ENCODE measurements around the gene PGAM2. TPM values are rescaled to one million over a fixed set of nuclear protein-coding genes. Genes with fewer than 3 reads are reported as not detected.

The PGAM2 gene
- total RNA-seq, 1 donor from 2014 or later = 0.51 TPM

- peak; percentile 99 for DNase-seq
Measured at GRCh38 chr7:44082541-44083207, 17.3 kb upstream of the PGAM2 start.

DNA sequence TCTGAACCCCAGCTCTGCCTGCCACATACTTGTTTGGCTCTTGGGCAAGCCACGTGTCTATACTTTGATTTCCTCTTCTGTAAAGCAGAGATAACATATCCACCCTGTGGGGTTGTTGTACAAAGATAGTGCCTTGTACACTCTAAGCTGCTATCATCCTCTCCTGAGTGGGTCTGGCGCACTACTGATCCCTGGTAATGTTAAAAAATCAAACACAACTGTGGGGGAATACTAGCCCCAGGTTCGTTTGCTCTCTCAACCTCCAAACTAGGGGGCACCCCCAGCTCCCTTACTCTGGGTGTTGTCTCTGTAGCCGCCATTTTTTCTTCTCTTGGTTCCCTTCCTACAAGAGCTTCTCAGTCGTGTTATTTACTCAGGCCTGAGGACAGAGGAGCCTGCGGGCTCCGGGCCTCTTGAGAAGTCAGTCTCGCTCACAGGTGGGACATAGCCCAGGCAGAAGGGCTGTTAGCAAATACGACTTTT, 15.9 kb upstream of the PGAM2 start:
- DNase-seq = no peak

DNA sequence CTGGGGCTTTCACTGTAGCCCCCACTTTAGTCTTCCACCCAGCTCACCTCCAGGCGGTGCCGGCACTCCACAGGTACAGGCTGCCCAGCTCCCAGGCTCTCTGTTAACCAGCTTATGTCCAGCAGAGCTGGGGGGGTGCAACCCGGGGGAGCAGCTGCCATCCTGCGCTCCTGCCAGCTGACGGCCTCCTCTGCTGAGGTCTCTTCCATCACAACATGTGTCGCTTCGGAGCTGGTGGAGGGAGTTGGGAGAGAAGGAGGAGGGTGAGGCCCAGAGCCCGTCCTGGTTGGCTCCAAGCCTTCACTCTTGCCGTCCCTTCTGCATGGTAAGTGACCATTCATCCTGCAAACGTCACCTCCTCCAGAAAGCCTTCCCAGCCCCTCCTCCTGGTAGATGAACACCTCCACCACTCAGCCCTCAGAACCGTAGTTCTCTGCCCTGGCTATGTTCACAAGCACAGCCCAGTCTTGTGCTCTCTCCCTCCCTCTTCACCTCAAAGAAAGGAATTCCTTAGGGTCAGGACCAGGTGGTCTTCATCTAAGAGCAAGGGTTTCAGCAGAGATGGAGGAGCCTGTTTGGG, 15.4 kb upstream of the PGAM2 start:
- DNase-seq = no peak

- no peak for DNase-seq
Measured at GRCh38 chr7:44080118-44080517, 14.8 kb upstream of the PGAM2 start.

GRCh38 chr7:44079331-44080021, 14.1 kb upstream of the PGAM2 start:
- no peak for DNase-seq

DNA sequence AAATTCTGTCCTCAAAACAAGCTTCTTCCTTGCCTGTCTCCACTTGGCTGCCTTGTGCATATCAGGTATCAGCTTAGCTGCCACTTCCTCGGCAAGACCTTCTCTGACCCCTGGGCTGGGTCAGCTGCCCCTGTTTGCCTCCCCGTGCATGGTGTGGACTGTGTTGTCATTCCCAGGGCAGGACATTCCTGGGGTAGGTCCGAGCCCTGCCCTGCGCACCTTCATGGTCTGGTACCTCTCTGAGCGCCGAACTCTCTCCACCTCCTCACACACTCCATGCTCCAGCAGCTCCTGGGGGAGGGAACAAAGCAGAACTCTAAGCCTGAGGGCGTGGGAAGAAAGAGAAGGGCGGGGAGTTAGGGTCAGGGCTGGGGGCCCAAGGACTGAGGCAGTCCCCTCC, 13.2 kb upstream of the PGAM2 start:
- DNase-seq = no peak

GRCh38 chr7:44077681-44078091, 12.3 kb upstream of the PGAM2 start:
- DNase-seq = no peak

DNA sequence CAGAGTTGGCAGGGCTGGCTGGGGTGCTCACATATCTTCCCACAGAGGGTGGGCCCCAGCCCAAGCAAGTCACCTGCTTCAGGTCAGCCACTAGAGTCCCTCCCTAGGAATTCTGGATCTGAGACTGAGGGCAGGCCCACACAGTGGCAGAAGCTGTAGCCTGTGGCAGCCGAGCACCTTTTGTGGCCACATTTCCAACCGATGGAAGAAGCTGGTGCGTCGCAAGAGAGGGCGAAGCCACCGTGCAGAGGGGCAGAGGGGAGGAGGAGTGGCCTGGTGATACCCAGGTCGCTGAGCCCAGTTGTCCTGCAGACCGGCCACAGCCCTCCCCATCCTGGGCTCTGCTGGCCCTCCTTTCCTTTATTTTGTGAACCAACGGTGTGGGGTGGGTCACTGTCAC, 11.7 kb upstream of the PGAM2 start:
- DNase-seq = no peak

DNA sequence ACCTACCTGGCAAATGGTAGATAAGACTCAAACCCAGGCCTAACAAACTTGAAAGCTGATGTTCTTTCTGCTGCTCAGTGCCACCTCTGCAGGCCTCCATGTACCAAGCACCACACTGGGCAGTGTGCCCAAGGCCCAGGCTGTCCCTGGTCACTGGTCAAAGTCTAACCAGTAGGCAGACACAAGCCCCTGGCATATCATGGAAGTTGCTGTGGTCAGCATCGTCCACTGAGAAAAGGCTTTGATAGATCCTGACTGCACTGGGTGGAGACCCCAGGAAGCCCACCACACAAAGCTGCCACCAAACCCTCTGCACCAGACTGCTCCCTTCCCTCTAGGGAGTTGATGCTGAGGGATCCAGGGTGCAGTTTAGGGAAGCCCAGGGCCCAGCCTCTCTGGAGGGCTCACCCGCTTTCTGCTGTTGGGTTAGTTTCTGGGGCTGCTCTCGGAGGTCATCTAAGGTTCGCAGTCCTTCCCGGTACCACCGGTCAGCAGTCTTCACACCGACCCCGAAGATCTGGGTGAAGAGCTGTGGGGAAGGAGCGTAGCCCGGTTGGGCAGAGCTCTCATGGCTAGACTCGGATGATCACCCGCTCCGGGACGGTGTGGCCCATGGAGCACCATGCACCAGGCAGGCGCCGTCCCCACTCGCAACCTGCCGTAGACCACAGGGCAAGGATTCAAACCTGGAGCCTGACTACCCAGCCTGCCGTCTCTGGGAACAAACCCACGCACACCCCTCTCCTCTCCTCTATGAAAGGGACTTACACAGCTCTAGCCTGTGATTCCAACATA, 10.9 kb upstream of the PGAM2 start:
- DNase-seq = no peak

- DNase-seq = no peak
Measured at GRCh38 chr7:44075296-44076075, 10.1 kb upstream of the PGAM2 start.

DNA sequence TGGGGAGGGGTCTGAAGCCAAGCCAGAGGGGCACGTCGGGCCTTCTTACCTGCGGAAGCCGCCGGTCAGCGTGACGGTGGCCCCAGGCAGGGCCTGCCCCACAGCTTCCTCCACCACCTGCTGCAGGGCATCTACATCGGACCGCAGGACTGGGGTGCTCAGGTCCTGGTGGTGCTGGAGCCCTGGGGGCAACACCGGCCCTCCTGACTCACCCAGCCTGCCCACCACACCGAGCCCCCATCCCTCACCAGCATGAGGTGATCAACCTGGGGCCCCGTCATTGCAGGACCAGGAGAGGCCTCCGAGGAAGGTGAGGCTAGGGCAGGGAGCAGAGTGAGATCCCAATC, 9.0 kb upstream of the PGAM2 start:
- DNase-seq = no peak

- DNase-seq = peak; percentile 91
Measured at GRCh38 chr7:44073664-44074348, 8.4 kb upstream of the PGAM2 start.

GRCh38 chr7:44072364-44073231, 7.2 kb upstream of the PGAM2 start:
- peak; percentile 95 for DNase-seq

- DNase-seq = no peak
Measured at GRCh38 chr7:44071726-44072363, 6.5 kb upstream of the PGAM2 start.

GRCh38 chr7:44068054-44068453, 2.7 kb upstream of the PGAM2 start:
- peak; percentile 35 for DNase-seq

- DNase-seq = no peak
Measured at GRCh38 chr7:44067064-44067951, 1.9 kb upstream of the PGAM2 start.

DNA sequence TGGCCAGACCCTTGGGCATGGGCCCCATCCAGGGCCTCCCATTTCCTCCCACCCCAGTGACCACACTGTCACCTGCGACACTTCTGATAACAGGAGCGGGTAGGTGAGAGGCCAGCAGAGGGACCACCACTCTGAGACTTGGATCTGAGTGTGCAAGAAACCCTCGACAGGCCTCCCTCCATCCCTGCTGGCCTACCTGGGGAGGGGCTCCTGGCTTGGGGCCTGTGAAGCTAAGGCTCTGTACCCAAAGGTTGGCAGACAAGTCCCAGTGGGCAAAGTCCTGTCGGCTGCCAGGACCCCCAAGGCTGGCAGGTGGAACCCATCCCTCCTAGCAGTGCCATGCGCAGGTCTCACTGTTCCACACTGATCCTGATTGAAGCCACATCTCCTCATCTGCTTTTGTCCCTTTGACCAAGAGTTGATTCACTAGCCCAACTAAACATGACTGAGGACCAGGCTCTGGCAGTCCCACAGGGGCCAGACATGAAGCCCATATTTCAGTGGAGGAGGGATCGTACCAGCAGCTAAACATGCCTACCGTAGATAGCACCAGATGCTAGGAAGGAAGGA, 1.2 kb upstream of the PGAM2 start:
- no peak for DNase-seq

GRCh38 chr7:44066111-44066460, 719 bp upstream of the PGAM2 start:
- no peak for DNase-seq
